Stimulated activated CD8-positive, alpha-beta memory T cell treated with anti-CD3 and anti-CD28 coated beads, Interleukin-12 subunit alpha, Interleukin-12 subunit beta, amount 100 ng/mL, for 4 hours (primary cell): ENCODE results near the gene PAPSS1.
"Not testable (repeated sequence)": the region's sequence is repeated elsewhere in the genome, so short reads cannot be mapped to it uniquely, and the experiment has no call there.

Experiments
- DNase-seq: peaks from one replicate; pipeline ENCODE4 v3.0.0-alpha.2; 2020; ENCODE audit warnings: low read depth

The PAPSS1 gene

DNA sequence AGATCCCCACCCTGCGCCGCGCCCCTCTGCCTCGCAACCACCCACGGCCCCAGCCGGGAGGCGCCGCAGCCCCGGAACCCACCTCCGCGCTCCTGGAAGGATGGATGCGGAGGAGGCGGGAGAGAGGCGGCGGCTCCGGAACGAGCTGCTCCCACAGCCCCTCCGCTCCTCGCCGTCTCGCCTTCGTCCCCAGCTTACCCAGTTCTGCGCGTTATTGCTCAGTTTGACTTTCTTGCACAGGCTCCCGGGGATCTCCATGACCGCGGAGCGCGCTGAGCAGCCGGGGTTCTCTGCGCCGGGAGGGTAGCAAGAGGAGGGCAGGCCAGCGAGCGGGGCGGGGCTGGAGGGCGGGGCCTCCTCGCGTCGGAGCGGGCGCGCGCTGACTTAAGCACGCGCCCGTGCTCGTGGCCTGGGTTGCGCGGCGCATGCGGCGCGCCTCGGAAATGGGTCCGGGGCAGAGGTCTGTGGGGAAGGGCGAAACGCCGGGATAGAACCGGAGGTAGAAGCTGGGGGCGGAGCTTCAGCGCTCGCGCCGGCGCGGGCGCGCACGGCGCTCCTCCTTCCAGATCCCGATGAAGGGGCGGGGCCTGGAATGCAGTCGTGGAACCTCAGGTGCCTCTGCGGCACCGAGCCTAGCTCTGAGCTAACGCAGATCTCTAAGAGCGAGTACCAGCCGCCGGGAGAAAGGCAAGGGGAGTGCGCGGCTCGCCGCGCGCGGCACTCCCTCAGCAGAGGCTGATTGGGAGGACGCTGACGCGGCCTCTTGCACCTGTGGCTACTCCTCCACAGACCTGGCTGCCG lies at the start of gene PAPSS1:
TSS of gene PAPSS1 (minus strand) at position 313 of the 801 bp plus-strand sequence. CDS start at position 258, 55 bp downstream.
- DNase-seq = peak; percentile 90

DNA sequence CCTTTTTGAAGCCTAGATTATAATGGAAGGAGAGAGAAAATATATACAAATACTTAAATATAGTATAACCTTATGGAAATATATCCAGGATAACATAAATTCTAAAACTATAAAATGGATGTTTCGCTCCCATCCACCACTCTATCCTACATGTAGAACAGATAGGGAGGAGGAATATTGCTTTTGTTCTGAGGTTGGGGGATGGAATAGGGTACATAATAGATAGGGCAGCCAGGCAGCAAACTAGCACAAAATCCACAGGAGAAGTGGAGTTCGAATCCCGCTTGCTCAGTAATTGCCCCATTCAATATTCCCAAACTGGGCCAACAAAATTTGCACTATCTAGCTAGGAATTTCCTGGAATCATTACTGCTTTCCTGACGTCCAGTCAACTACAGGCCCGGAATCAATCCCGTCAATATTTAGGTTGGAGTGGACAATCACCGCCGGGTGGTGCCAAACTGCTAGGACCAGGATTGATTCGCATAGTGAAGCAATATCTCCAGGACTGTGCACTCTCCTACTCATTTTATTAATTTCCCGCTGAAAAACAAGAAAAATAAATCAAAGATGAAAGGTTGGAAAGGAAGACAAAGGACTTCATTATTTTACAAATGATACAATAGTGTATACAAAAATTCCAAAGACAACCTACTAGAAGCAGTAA lies 40.4 kb upstream of the PAPSS1 start:
- DNase-seq = no peak

DNA sequence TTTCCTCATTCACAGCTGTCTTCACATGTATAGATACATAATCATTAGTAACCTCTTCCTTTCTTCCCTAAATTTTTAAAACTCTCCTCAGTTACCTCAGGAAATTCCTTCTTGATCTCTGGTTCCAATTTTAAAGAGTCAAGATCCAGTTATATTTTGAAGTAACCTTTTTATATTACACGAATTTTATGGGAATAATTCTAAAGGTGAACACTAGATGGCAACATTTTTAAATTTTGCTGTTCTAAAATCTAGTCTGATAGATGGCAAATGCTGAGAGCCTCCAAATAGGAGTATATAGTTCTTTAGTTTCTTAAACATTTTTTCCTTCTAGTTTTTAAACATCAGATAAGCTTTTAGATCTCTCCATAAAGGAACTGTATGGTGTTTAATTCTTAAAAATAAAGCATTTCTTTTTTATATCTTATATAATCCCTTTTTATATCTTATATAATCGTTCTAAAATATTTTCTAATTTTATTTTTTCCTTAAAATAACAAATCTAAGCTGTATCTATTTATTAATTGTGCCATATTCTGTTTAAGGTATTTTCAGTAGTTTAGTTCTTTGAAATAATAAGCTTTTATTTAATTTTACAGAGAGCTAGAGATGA lies 37.9 kb upstream of the PAPSS1 start:
- DNase-seq = no peak

DNA sequence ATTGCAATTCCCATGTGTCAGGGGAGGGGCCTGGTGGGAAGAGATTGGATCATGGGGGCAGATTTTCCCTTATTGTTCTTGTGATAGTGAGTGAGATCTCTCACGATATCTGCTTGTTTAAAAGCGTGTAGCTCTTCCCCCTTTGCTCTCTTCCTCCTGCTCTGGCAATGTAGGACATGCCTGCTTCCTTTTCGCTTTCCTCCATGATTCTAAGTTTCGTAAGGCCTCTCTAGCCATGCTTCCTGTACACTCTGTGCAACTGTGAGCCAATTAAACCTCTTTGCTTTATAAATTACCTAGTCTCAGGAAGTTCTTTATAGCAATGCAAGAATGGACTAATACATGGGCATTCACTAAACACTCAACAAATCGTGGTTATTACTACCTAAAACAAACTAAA lies 37.2 kb upstream of the PAPSS1 start:
- DNase-seq = no peak

DNA sequence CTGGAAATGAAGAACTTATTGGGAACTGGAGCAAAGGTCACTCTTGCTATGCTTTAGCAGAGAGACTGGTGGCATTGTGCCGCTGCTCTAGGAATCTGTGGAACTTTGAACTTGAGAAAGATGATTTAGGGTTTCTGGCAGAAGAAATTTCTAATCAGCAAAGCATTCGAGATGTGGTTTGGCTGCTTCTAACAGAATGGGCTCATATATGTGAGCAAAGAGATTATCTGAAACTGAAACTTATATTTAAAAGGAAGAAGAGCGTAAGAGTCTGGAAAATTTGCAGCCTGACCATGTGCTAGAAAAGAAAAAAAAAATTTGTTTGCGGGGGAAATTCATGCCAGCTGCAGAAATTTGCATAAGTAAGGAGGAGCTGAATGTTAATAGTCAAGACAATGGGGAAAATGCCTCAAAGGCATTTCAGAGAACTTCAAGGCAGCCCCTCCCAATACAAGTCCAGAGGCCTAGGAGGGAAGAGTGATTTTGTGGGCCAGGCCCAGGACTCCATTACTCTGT lies 35.9 kb upstream of the PAPSS1 start:
- no peak for DNase-seq

DNA sequence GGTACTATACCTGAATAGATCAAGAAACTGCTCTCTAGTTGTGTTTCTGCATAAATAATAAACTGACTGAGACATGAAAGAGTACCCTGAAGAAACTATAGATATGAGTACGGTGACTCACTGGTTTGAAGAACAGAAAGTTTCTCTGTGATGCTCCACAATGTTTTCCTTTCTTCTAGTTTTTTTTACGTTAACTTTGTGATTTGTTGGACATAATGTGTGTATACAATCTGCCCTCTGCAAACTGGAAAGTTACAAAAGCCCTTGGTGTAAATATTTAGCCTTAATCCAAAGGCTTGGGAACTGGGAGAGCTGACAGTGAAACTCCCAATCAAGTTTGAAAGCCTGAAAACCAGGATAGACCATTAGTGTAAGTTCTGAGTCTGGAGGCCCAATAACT lies 31.6 kb upstream of the PAPSS1 start:
- DNase-seq = no peak

DNA sequence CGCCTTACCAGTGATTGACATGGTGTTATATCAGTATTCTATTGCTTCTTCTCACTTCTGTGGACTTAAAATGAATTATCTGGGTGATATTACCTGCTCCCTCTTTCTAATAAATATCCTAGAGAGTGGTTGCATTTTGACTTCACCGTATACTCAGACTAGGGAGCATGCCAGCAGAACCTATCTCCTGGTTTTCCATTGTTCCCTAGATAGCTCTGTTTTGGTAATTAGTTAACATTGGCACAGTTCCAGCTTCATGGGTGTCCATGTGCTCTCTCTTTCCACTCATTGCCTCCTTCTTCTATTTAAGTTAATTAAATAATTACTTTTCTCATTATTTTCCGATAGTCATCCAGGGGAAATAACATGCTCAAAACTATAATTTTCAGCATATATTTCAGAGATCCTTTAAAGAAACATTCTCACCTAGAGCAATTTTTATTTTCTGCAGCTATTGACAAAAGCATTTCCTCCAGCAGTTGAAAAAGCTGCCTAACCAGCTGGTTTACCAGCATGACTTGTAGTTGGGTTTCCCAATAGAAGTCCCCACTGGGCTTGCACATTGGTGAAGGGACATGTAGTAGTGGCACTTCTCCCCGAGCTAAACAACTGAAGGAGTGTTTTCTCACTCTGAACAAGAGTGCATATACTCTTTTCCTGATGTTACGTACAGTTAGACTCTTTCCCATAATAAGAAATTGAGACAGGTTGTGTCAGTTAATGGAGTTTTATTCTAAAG lies 27.9 kb upstream of the PAPSS1 start:
- DNase-seq = no peak

DNA sequence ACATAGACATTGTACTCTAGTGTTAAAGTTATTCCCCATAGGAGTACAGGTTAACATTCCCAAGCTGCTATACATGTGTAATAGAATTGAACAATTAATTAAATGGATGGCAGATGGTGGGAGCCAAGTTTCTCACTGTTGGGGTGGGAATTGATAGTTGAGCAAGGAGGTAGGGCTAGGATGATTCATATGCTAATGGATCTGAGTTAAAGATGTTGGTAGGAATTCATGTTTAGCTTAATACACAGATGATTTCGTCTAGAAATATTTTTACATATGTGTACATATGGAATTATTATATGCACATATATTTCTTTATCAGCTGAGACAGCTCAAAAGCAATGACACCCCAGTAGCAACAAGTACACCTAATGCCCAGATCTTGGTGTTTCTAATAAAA lies 26.1 kb upstream of the PAPSS1 start:
- no peak for DNase-seq

DNA sequence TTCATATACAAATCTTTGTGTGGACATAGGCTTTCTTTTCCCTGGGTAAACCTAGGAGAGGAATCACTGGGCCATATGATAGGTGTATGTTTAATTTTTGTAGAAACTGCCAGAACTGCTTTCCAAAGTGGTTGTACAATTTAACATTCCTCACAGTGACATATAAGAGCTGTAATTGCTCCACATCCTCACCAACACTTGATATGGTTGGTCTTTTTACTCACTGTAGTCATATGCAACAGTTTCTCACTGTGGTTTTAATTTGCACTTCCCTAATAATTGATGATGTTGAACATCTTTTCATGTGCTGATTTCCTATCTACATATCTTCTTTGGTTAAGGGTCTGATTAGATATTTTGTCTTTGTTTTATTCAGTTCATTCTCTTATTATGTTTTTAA lies 24.5 kb upstream of the PAPSS1 start:
- DNase-seq = no peak

DNA sequence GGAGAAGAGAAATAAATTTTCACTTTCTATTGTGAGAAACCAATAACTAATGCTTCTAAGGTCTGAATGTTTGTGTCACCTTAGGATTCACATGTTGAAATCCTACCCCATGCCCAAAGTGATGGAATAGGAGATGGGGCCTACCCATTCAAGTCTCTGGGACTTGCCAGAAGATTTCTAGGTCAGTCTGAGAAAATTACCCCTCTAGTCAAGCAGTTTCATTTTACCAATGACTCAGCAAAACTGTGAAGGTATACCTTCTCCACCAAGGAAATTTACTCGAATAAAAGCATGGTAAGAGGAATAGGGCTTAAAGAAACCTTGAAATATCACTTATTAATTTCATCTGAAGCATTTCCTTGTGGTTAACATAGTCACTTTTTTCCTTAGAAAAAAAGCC lies 23.5 kb upstream of the PAPSS1 start:
- DNase-seq = no peak

DNA sequence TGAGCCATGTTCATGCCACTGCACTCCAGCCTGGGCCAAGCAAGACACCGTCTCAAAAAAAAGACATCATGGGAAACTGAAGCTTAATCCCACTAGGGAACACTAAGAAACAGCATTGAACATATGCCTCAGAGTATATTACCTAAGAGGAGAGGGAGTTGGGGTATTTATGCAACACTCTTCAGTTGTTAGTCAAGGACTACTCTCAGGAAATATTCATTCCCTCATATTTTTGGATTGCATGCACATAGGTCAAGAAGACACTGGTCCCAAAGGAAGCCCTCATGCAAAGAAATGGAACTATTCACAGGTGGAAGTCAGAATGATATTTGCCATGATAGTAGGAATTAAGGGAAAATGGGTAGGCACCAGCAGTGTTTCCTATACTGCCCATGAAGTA lies 22.8 kb upstream of the PAPSS1 start:
- DNase-seq = no peak

DNA sequence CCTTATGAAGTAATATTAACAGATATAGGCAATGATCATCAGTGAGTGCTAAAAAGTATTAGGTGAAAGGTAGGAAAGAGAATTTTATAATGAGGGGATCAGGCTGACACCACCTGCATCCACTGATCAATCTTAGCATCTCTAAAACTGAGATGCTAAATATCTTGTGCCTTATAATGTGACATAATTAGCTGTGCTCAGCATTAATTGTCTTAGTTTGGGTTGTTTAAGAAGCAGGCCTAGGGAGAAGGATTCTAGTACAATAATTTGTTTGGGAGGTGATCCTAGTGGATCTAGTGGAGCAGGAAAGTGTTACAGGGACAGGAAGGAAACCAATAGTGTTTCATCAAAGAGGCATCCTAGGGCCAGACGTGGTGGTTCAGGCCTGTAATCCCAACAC lies 22.2 kb upstream of the PAPSS1 start:
- DNase-seq = no peak

DNA sequence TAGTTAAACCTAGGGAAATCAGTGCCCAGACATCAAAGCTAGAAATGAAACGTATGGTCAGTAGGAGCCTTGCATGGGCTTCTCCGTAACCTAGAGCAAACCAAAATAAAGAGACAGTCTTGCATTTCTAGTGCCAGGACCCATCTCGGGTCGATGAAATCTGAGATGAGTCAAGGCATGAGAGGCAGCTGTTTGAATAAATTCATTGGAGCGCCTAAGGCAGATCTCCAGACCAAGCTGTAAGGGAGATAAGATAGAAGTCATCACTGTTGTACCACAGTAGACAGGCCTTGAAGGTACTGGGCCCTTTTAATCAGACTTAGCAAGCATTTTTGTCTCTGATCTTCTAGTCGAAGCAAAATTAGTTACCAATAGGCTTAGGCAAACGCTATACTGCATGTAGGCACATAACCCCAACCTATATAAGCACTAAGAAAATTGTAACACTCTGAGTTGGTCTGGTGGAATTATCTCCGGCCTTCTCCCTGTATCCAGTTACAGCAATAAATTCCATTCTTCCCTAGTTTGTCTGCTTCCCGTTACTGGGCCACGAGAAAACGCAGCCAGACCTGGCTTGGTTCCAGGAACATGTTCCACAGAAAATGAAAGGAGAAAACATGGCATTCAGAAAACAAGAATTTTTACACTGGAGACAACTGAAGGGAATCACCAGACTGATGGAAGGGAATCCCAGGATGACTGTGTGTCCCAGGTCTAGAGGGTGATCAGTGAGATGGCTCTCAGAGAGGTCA lies 21.1 kb upstream of the PAPSS1 start:
- DNase-seq = no peak

DNA sequence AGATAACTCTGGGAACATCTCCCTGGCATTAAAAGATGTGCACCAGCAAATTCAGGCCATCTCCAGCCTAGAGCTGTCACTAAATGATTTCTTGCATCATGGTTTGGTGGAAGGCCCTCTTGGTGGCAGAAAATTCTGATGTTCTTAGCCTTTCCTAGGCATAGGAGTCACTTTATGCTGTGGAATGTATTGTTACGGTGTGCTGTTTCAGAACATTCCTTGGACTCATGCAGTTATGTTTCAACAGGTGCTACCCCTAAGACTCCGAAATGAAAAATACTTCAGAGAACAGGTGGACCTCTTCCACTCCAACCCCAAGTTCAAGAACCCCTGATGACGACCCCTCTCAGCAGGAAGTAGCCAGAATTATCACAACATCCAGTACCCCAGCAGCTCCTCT lies 20.3 kb upstream of the PAPSS1 start:
- no peak for DNase-seq

DNA sequence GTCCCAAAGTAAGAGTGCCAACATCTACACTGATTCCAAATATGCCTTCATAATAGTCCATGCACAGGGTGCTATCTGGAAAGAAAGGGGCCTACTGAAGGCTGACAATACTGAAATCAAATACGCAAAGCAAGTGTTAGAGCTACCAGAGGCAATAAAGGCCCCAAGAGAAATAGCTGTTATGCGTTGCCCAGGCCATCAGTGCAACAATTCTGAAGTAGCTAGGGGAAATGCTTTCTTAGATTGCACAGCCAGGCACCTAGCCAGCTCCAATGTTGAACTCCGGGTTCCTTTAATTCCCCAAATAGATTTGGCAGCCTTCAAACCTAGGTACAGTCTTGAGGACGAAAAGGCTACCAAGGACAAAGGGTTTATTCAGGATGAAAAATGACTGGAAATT lies 17.4 kb upstream of the PAPSS1 start:
- DNase-seq = no peak

DNA sequence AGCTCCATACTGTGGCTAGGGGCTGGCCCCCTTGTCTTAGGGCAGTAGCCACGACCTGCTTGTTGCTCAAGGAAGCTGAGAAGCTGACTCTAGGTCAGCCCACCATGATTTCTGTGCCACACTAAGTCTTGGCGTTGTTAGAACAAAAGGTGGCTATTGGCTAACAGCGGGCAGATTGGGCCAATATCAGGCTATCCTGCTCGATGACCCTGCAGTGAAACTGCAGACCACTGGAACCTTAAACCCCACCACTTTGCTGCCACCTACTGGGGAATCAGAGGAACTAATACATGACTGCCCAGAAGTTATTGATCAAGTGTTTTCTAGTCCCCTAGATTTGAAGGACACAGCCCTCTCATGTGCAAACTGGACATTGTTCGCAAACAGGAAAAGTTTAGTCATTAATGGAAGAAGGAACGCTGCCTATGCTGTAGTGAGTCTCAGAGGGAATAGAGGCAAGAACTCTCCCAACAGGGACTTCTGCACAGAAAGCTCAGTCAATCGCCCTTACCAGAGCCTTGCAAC lies 17.0 kb upstream of the PAPSS1 start:
- DNase-seq = peak; percentile 2

DNA sequence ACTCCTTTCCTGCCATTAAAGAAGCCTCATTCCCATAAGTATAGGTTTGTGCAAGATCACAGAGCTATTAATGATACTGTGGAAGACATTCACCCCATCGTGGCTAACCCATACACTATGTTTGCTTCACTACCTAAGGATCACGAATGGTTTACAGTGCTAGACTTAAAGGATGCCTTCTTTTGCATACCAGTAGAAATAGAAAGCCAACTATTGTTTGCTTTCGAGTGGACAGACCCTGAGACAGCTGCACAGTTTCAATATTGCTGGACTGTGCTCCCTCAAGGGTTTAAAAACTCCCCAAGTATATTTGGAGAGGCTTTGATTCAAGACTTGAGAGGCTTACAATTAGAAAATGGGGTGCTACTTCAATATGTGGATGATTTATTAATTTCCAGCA lies 16.0 kb upstream of the PAPSS1 start:
- no peak for DNase-seq

DNA sequence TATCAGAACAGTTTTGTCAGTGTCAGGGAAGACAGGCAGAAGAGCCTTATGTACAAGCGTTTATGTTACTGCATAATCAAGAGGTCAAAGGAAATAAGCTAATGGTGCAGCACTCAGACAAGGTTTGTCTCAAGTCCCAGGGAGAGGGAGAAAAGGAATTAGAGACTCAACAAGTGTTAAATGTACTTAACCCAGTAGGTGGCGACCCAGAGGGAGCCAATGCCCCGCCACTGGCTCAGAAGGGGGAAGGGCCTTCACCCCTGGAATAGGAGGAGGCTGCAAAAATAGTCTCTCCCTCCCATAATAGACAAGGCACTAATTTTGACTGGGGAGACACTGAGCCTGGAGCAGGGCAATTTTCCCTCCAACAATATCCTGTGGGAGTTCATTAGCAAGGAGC lies 14.1 kb upstream of the PAPSS1 start:
- no peak for DNase-seq

DNA sequence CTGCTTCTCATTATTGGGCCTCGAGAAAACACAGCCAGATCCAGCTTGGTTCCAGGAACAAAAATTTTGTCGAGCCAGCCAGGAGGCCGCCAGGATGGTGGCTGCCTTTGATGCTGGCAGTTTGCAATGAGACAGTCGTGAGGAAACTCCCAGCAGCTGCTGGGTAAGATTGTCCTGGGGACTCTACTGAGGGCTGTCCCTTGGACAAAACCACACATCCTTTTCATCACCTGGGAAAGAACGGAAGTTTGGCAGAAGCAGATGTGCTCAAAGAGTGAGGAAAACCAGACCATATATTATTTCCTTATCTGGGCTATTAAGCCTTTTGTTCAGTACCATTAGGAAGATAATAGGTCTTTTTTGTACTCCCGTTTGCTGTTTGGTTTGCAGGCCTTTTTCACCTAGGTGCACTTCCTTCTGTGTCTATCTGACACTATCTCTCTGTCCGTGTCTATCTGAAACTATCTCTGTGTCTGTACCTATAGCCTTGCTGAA lies 13.4 kb upstream of the PAPSS1 start:
- no peak for DNase-seq

DNA sequence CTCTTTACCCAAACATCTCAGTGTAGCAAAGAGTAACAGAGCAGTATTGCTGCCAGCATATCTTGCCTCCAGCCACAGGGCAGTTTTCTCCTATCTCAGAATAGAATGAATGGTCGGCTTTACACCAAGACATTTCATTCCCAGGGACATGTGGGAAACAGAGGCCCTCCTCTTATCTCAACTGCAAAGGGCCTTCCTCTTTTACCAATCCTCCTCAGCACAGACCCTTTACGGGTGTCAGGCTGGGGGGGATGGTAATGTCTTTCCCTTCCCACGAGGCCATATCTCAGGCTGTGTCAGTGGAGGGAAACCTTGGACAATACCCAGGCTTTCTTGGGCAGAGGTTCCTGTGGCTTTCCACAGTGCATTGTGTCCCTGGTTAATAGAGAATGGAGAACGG lies 9.0 kb upstream of the PAPSS1 start:
- not testable (repeated sequence) for DNase-seq
